ENCODE results near the gene ZNF593.

Gene ZNF593

DNA sequence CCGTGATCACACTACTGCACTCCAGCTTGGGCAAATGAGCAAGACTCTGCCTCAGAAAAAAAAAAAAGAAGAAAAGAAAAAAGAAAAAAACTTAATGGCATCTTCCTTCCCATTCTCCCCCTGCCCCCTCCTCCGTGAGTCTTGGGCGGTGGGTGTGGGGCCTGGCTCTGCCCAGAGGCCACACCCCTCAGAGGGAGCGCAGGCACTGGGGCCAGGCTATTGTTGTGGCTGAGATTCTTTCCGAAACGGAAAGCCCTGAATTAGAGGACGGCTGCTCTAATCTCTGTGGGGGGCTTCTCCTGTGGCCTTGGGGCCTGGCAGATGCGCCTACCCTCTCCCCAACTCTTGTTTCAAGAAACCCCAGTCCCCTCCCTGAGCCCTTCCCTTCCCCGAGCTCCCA, 15.0 kb upstream of the ZNF593 start:
- TF ChIP-seq YY1 (IDR thresholded peaks at IDR 0.05; ENCODE audit: low read depth) (no peak), CEBPB (IDR thresholded peaks at IDR 0.05) (no peak), NFIC (IDR thresholded peaks at IDR 0.05) (no peak), TAF1 (IDR thresholded peaks at IDR 0.05; ENCODE audit: low read depth) (no peak), RAD21 (IDR thresholded peaks at IDR 0.05; ENCODE audit: low read depth) (no peak)
- TF ChIP-seq, protein P1, sequence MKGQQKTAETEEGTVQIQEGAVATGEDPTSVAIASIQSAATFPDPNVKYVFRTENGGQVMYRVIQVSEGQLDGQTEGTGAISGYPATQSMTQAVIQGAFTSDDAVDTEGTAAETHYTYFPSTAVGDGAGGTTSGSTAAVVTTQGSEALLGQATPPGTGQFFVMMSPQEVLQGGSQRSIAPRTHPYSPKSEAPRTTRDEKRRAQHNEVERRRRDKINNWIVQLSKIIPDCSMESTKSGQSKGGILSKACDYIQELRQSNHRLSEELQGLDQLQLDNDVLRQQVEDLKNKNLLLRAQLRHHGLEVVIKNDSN (IDR thresholded peaks at IDR 0.05), result no peak

- TF ChIP-seq TEAD4 (IDR thresholded peaks at IDR 0.05), result no peak
- no peak for TF ChIP-seq TCF12 (IDR thresholded peaks at IDR 0.05; ENCODE audit: low read depth)
Measured at GRCh38 chr1:26155370-26156284, 14.1 kb upstream of the ZNF593 start.

- no peak for TF ChIP-seq NFIC (IDR thresholded peaks at IDR 0.05)
- TF ChIP-seq TAF1 (IDR thresholded peaks at IDR 0.05; ENCODE audit: low read depth), result no peak
- TF ChIP-seq, protein P1 (IDR thresholded peaks at IDR 0.05), result no peak
- TF ChIP-seq TEAD4 (IDR thresholded peaks at IDR 0.05), result no peak
- no peak for TF ChIP-seq YY1 (IDR thresholded peaks at IDR 0.05; ENCODE audit: low read depth)
- no peak for TF ChIP-seq CREB1 (IDR thresholded peaks at IDR 0.05; ENCODE audit: low read depth)
- TF ChIP-seq TCF12 (IDR thresholded peaks at IDR 0.05; ENCODE audit: low read depth), result no peak
- TF ChIP-seq, protein P2, sequence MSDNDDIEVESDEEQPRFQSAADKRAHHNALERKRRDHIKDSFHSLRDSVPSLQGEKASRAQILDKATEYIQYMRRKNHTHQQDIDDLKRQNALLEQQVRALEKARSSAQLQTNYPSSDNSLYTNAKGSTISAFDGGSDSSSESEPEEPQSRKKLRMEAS (IDR thresholded peaks at IDR 0.05), result no peak
Measured at GRCh38 chr1:26156285-26157038, 13.2 kb upstream of the ZNF593 start.

- no peak for TF ChIP-seq RAD21 (IDR thresholded peaks at IDR 0.05; ENCODE audit: low read depth)
- TF ChIP-seq FOXM1 (IDR thresholded peaks at IDR 0.05; ENCODE audit: borderline replicate concordance, low read depth), result no peak
- no peak for TF ChIP-seq NFIC (IDR thresholded peaks at IDR 0.05)
- no peak for TF ChIP-seq ZBTB7A (IDR thresholded peaks at IDR 0.05; ENCODE audit: low read depth)
- no peak for TF ChIP-seq TAF1 (IDR thresholded peaks at IDR 0.05; ENCODE audit: low read depth)
- TF ChIP-seq TCF12 (IDR thresholded peaks at IDR 0.05; ENCODE audit: low read depth), result no peak
- TF ChIP-seq, protein P2 (IDR thresholded peaks at IDR 0.05), result no peak
- TF ChIP-seq CEBPB (IDR thresholded peaks at IDR 0.05), result no peak
- TF ChIP-seq EP300 (IDR thresholded peaks at IDR 0.05; ENCODE audit: borderline replicate concordance), result no peak
Measured at GRCh38 chr1:26158271-26158907, 11.3 kb upstream of the ZNF593 start.

- TF ChIP-seq CREB1 (IDR thresholded peaks at IDR 0.05; ENCODE audit: low read depth) (no peak), REST (IDR thresholded peaks at IDR 0.05; ENCODE audit: low read depth) (no peak), TCF12 (IDR thresholded peaks at IDR 0.05; ENCODE audit: low read depth) (no peak), EGR1 (IDR thresholded peaks at IDR 0.05) (no peak), YY1 (IDR thresholded peaks at IDR 0.05; ENCODE audit: low read depth) (no peak), ZBTB7A (IDR thresholded peaks at IDR 0.05; ENCODE audit: low read depth) (no peak), TAF1 (IDR thresholded peaks at IDR 0.05; ENCODE audit: low read depth) (no peak), TEAD4 (IDR thresholded peaks at IDR 0.05) (no peak), FOXM1 (IDR thresholded peaks at IDR 0.05; ENCODE audit: borderline replicate concordance, low read depth) (no peak), EP300 (IDR thresholded peaks at IDR 0.05; ENCODE audit: borderline replicate concordance) (no peak), RAD21 (IDR thresholded peaks at IDR 0.05; ENCODE audit: low read depth) (no peak)
- TF ChIP-seq, protein P1 (IDR thresholded peaks at IDR 0.05), result no peak
- TF ChIP-seq, protein P2 (IDR thresholded peaks at IDR 0.05), result no peak
Measured at GRCh38 chr1:26158908-26159742, 10.6 kb upstream of the ZNF593 start, which contains the start of gene FAM110D. TSS of gene FAM110D (plus strand) at chr1:26159079. CDS start at chr1:26161292, 2,213 bp downstream.

DNA sequence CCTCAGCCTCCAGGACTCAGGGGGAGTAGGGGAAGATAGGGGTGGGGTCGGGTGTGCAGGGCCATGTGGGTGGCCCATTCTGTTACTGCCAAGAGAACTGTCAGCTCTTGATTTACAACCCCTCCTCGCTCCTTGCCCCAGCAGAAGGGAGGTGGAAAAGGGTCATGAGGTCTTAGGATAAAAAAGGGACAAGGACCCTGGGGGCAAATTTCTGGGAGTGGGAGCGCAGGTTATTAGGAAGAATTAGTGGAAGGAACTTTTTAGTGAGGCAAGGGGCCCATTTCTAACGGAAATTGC, 10.0 kb upstream of the ZNF593 start:
- no peak for TF ChIP-seq CREB1 (IDR thresholded peaks at IDR 0.05; ENCODE audit: low read depth)
- no peak for TF ChIP-seq FOXM1 (IDR thresholded peaks at IDR 0.05; ENCODE audit: borderline replicate concordance, low read depth)
- no peak for TF ChIP-seq RAD21 (IDR thresholded peaks at IDR 0.05; ENCODE audit: low read depth)
- TF ChIP-seq EGR1 (IDR thresholded peaks at IDR 0.05), result no peak
- no peak for TF ChIP-seq TAF1 (IDR thresholded peaks at IDR 0.05; ENCODE audit: low read depth)
- TF ChIP-seq CEBPB (IDR thresholded peaks at IDR 0.05), result no peak
- TF ChIP-seq ZBTB7A (IDR thresholded peaks at IDR 0.05; ENCODE audit: low read depth), result no peak
- no peak for TF ChIP-seq TCF12 (IDR thresholded peaks at IDR 0.05; ENCODE audit: low read depth)
- TF ChIP-seq, protein P2 (IDR thresholded peaks at IDR 0.05), result no peak
- no peak for TF ChIP-seq EP300 (IDR thresholded peaks at IDR 0.05; ENCODE audit: borderline replicate concordance)
